ENCODE results near the gene NEURL1. TPM values are rescaled to one million over a fixed set of nuclear protein-coding genes. Genes with fewer than 3 reads are reported as not detected.
A peak's percentile ranks its signal among the peaks of the same experiment; 100 is the strongest.

NEURL1 gene
- polyA plus RNA-seq, 3 donors: 3.0 to 17.2 (median 3.3) TPM

GRCh38 chr10:103592186-103593021 is 98.9 kb downstream of the NEURL1 start:
- no peaks in the 10 kb centered on the region for H3K36me3 ChIP-seq (replicated peaks in 1 of 2; ENCODE audit: control insufficient read depth in 1 of 2, insufficient read depth in 2 of 2, low read length in 2 of 2)
- 96% methylated on average over 9 of the region's 15 CpGs for WGBS (ENCODE audit: insufficient coverage)
- H3K4me2 ChIP-seq (replicated peaks; ENCODE audit: extremely low read depth, low read length, poor library complexity, severe bottlenecking): no peak overlapping the region
- peaks cover 3% of the 10 kb centered on the region for H4K20me1 ChIP-seq (ENCODE audit: insufficient read depth, low read length)
- peaks cover 4 to 13% (median 5%) of the 10 kb centered on the region in 3 donors for H3K27me3 Mint-ChIP-seq (ENCODE audit: low read depth in 3 of 3)
- no peaks in the 10 kb centered on the region for H3K4me1 ChIP-seq (ENCODE audit: control insufficient read depth in 1 of 2, insufficient read depth in 2 of 2, low read length in 2 of 2)
- intact Hi-C loops (cut with micrococcal nuclease): no loop called here
- no peaks in the 10 kb centered on the region for H3K27me3 ChIP-seq (ENCODE audit: control insufficient read depth in 2 of 2, insufficient read depth in 2 of 2, low read length in 2 of 2)
- H3K9me3 ChIP-seq (replicated peaks in 1 of 2; ENCODE audit: control insufficient read depth in 1 of 2, insufficient read depth in 1 of 2, low read length in 2 of 2): no peaks in the 10 kb centered on the region
- H3K9me3 Mint-ChIP-seq: peaks cover 3 to 10% (median 4%) of the 10 kb centered on the region in 7 donors
- H3K4me3 Mint-ChIP-seq: no peak overlapping the region
- H3K36me3 Mint-ChIP-seq: no peaks in the 10 kb centered on the region
- H3K79me2 ChIP-seq (ENCODE audit: insufficient read depth, low read length): no peaks in the 10 kb centered on the region
- peak; percentile 67 for TF ChIP-seq CTCF (IDR thresholded peaks at IDR 0.05)
- no peak overlapping the region for H3K27ac ChIP-seq (ENCODE audit: low read depth in 1 of 2, low read length in 2 of 2)
- peak; percentile 8 to 36 (median 23) for DNase-seq
- no peak overlapping the region for H3K9ac ChIP-seq (ENCODE audit: insufficient read depth, low read length, poor library complexity, severe bottlenecking)
- no peak overlapping the region for H2AFZ ChIP-seq (ENCODE audit: insufficient read depth, low read depth, low read length, poor library complexity, severe bottlenecking)
- no peak overlapping the region for H3K4me3 ChIP-seq (replicated peaks in 1 of 3; ENCODE audit: low read depth in 2 of 3, low read length in 3 of 3)
- peaks cover 7% of the 10 kb centered on the region for H3K4me1 Mint-ChIP-seq
- no peak overlapping the region for H3K27ac Mint-ChIP-seq

GRCh38 chr10:103593022-103593570 is 99.6 kb downstream of the NEURL1 start:
- H3K36me3 Mint-ChIP-seq: no peaks in the 10 kb centered on the region
- peak; percentile 28 for TF ChIP-seq CTCF (IDR thresholded peaks at IDR 0.05)
- no peaks in the 10 kb centered on the region for H3K27me3 ChIP-seq (ENCODE audit: control insufficient read depth in 2 of 2, insufficient read depth in 2 of 2, low read length in 2 of 2)
- H3K4me2 ChIP-seq (replicated peaks; ENCODE audit: extremely low read depth, low read length, poor library complexity, severe bottlenecking): no peak overlapping the region
- no peak overlapping the region for H3K9ac ChIP-seq (ENCODE audit: insufficient read depth, low read length, poor library complexity, severe bottlenecking)
- H3K9me3 ChIP-seq (replicated peaks in 1 of 2; ENCODE audit: control insufficient read depth in 1 of 2, insufficient read depth in 1 of 2, low read length in 2 of 2): no peaks in the 10 kb centered on the region
- H3K9me3 Mint-ChIP-seq: peaks cover 0 to 5% (median 2%) of the 10 kb centered on the region in 7 donors
- no peak overlapping the region for H3K27ac Mint-ChIP-seq
- no peaks in the 10 kb centered on the region for H3K79me2 ChIP-seq (ENCODE audit: insufficient read depth, low read length)
- no peak overlapping the region for H3K4me3 ChIP-seq (replicated peaks in 1 of 3; ENCODE audit: low read depth in 2 of 3, low read length in 3 of 3)
- H3K27ac ChIP-seq (ENCODE audit: low read depth in 1 of 2, low read length in 2 of 2): no peak overlapping the region
- H3K27me3 Mint-ChIP-seq (ENCODE audit: low read depth in 3 of 3): peaks cover 3 to 13% (median 5%) of the 10 kb centered on the region in 3 donors
- H3K4me1 ChIP-seq (ENCODE audit: control insufficient read depth in 1 of 2, insufficient read depth in 2 of 2, low read length in 2 of 2): no peaks in the 10 kb centered on the region
- 92% methylated on average over 3 of the region's 3 CpGs for WGBS (ENCODE audit: insufficient coverage)
- intact Hi-C loops (cut with micrococcal nuclease): no loop called here
- peaks cover 3% of the 10 kb centered on the region for H4K20me1 ChIP-seq (ENCODE audit: insufficient read depth, low read length)
- H3K4me3 Mint-ChIP-seq: no peak overlapping the region
- peaks cover 7% of the 10 kb centered on the region for H3K4me1 Mint-ChIP-seq
- no peak for DNase-seq
- no peak overlapping the region for H2AFZ ChIP-seq (ENCODE audit: insufficient read depth, low read depth, low read length, poor library complexity, severe bottlenecking)
- no peaks in the 10 kb centered on the region for H3K36me3 ChIP-seq (replicated peaks in 1 of 2; ENCODE audit: control insufficient read depth in 1 of 2, insufficient read depth in 2 of 2, low read length in 2 of 2)
